Right hindlimb (tissue), 1 donor: ENCODE data around the gene WDPCP.
A peak's percentile ranks its signal among the peaks of the same experiment; 100 is the strongest.
"Not testable (repeated sequence)": the region's sequence is repeated elsewhere in the genome, so short reads cannot be mapped to it uniquely, and the experiment has no call there.

Experiments
- DNase-seq: peaks from one replicate; pipeline ENCODE4 v3.0.0-alpha.2; 2018

Gene WDPCP

DNA sequence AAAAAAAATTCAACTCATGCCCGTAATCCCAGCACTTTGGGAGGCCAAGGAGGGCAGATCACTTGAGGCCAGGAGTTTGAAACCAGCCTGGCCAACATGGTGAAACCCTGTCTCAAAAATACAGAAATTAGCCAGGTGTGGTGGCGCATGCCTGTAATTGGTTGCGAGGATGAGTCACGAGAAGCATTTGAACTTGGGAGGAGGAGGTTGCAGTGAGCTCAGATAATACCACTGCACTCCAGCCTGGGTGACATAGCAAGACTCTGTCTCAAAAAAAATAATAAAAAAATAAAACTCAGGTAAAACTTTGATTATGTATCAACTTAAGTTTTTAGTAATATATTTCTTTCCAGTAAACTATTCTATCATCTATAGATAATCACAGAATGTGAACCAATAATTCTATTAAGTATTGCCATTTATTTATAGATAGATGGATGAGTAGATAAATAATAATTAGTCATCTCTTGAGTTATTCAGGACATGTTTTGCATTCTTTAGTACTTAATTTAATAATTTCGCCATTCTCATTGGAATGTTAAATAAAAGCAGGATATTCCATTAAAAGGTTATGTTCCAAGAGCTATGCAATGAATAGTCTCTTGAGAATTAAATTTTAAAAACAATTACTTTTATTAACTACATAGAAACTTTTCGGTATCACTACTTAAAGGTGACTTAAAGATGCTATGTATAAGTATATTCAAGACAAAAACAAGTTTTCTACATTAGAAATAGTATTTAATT lies 48.7 kb downstream of the WDPCP start:
- DNase-seq, result no peak

DNA sequence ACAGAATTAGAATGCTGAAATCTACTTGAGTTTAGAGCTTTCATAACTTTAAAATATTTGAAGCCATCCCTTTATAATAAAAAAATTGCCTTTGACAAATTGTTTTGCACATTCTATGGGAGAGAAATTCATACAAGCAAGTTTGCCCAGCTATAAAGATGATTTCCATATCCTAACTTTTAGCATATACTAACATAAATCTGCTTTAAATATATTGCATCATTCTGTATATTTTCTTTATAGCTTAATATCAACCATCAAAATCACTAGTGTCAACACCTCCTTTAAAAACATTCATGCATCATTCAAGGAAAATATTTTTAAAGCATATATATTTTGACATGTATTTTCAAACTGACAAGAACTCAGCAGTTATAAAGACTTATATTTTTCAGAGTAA lies 49.9 kb downstream of the WDPCP start:
- no peak for DNase-seq

DNA sequence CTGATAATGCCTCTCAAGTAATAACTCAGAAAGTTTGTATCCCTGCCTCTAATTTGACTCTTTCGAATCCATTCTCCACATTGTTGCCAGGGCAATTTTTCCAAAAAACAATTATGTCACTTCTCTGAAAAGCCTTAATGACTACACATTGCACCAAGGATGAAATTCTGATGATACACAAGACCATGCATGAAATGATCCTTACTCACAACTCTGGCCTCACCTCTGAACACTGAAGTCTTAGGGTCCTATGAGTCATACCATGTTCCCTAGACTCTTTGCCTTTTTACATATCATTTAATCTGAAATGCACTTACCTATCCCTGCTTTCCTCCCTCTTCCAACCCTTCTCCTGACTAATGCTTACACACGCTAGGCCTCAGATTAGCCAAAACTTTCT lies 51.0 kb downstream of the WDPCP start:
- no peak for DNase-seq

GRCh38 chr2:63530704-63531279 lies 57.5 kb downstream of the WDPCP start:
- no peak for DNase-seq

GRCh38 chr2:63525905-63526304 lies 62.4 kb downstream of the WDPCP start:
- DNase-seq, result no peak

GRCh38 chr2:63522950-63523349 lies 65.3 kb downstream of the WDPCP start:
- no peak for DNase-seq

GRCh38 chr2:63520793-63521192 lies 67.5 kb downstream of the WDPCP start:
- DNase-seq, result no peak

- DNase-seq, result peak; percentile 25
Observed at GRCh38 chr2:63514781-63515180, 73.5 kb downstream of the WDPCP start.

GRCh38 chr2:63514237-63514716 lies 74.0 kb downstream of the WDPCP start:
- no peak for DNase-seq

DNA sequence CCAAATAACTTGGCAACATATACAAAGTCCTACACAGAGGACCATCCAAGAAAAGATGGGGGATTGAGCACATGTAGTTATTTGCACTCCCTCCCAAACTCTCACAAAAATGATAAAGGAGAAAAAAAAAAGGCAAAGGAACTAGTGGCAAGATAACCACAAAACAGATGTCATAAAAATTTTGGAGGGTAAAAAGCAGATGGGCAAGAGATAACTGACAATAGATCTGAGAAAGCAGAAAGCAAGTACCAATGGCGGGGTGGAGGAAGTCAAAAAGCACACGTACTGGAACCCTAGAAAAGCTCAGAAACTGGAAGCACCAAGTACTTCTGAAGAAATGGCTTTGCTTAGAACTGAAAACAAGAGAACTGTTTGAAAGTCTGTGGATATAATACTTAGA lies 82.0 kb downstream of the WDPCP start:
- no peak for DNase-seq

- DNase-seq, result no peak
Observed at GRCh38 chr2:63503818-63504217, 84.5 kb downstream of the WDPCP start.

DNA sequence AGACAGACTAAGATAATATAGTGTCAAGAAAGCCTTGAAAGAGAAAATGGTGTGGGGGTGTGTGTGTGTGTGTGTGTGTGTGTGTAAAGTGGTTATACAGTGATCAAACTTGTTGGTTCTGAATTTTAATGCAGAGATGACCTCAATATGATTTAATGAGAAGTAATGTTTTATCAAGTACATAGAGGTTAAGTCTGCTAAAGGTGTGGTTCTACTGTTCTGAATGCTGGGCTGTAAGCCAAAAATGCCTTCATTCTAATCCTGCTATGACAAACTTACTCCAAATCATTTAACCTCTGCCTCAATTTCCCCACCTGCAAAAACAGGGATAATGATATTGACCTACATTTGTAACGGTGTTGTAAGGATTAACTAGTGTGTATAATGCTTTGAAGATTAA lies 87.9 kb downstream of the WDPCP start:
- no peak for DNase-seq

GRCh38 chr2:63497576-63497975 lies 90.7 kb downstream of the WDPCP start:
- DNase-seq, result no peak

- no peak for DNase-seq
Observed at GRCh38 chr2:63494968-63495367, 93.3 kb downstream of the WDPCP start.

- no peak for DNase-seq
Observed at GRCh38 chr2:63494100-63494499, 94.2 kb downstream of the WDPCP start.

DNA sequence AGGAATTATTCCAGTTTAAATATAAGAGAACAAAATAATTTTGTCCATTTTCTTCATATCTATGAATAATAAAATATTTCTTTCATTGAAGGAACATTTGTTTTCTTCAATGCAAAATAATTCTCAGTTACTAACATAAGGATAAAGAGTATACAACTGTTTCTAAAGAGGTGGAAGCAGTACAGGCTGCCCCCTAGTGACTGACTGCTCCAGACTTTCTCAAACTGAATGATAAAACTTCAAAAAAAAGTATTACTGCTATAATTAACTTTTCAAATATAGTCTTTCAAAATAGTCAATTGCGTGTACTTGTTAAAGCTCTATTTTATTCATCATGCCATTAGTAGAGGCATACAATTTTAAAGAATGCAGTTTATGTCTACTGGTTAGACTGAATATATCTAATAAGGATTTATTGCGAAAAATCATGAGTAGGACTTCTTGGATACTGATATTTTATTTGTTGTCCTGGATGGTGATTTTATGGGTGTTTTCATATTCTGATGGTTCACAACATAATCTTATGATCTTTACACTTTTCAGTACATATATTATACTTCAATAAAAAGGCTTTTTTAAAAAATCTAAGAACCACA lies 100.1 kb downstream of the WDPCP start:
- peak; percentile 27 for DNase-seq

DNA sequence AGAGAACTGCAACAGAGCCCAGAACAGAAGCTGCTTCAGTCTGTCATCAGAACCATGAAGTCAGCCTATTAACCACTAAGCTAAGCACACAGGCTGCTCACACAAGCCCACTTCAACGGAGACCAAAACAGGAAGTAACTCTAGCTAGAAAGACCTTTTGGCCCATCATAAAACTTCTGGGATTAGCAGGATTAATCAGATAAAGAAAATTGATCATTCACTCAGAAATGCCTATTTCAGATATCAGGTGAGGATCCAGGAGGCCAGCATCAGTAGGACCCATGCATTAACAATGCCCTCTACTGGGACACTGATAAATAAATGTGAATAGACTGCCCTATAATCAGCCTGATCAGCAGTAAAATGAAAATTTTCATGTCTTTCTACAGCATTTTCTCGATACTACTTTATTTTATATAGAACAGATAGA lies 101.4 kb downstream of the WDPCP start:
- no peak for DNase-seq

- no peak for DNase-seq
Observed at GRCh38 chr2:63484901-63485300, 103.4 kb downstream of the WDPCP start.

DNA sequence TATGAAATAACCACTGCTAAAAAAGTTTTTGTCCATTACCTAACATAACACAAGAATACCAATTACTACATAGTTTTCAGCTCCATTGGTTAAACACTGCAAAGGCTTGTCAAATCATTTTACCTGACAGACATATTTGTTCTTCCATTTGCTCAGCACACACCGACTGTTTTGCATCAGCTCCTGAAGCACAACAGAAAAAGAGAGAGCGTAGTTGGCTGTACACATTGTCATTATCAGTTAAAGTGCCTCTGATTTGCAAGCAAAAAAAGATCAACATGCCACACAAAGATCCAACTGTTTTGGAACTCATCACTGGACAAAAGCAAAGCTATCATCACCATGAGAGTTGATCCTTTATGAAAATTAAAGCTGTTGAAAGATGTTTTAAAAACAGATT lies 103.8 kb downstream of the WDPCP start:
- DNase-seq, result no peak

- no peak for DNase-seq
Observed at GRCh38 chr2:63477686-63478085, 110.6 kb downstream of the WDPCP start.

GRCh38 chr2:63469313-63469712 lies 119.0 kb downstream of the WDPCP start:
- DNase-seq, result not testable (repeated sequence)

GRCh38 chr2:63465633-63466032 lies 122.6 kb downstream of the WDPCP start:
- DNase-seq, result no peak

- DNase-seq, result no peak
Observed at GRCh38 chr2:63463142-63463541, 125.1 kb downstream of the WDPCP start.

- no peak for DNase-seq
Observed at GRCh38 chr2:63446658-63447057, 141.6 kb downstream of the WDPCP start.
